Prostate gland (tissue), 2 donors: ENCODE data around the gene STK16.

Experiments
- POLR2A ChIP-seq: fragments of 450-650 bp; IDR thresholded peaks from one replicate; pipeline ENCODE4 v1.6.1; 2016; ENCODE audit warnings: antibody characterized with exemption, mild to moderate bottlenecking
- POLR2AphosphoS5 ChIP-seq: sonication (generic); formaldehyde crosslinking; IDR thresholded peaks from one replicate; pipeline ENCODE4 v1.6.1; 2017; ENCODE audit warnings: antibody characterized with exemption
- TF ChIP-seq, protein P1 (sequence below), 4 experiments: fragments of 200-600 bp in 2 of 4; fragments of 450-650 bp in 2 of 4; sonication (generic) in 2 of 4; IDR thresholded peaks; 1 replicate in 3 of 4; 2 replicates in 1 of 4; pipeline ENCODE4 v1.5.1; 2016 to 2019; ENCODE audit warnings: antibody characterized with exemption in 4 of 4, mild to moderate bottlenecking in 2 of 4, moderate library complexity in 2 of 4

GRCh38 chr2:219277703-219278654 lies 32.7 kb downstream of the STK16 start:
- TF ChIP-seq POLR2AphosphoS5 = peak; percentile 81
- TF ChIP-seq POLR2A = no peak
- TF ChIP-seq, protein P1, sequence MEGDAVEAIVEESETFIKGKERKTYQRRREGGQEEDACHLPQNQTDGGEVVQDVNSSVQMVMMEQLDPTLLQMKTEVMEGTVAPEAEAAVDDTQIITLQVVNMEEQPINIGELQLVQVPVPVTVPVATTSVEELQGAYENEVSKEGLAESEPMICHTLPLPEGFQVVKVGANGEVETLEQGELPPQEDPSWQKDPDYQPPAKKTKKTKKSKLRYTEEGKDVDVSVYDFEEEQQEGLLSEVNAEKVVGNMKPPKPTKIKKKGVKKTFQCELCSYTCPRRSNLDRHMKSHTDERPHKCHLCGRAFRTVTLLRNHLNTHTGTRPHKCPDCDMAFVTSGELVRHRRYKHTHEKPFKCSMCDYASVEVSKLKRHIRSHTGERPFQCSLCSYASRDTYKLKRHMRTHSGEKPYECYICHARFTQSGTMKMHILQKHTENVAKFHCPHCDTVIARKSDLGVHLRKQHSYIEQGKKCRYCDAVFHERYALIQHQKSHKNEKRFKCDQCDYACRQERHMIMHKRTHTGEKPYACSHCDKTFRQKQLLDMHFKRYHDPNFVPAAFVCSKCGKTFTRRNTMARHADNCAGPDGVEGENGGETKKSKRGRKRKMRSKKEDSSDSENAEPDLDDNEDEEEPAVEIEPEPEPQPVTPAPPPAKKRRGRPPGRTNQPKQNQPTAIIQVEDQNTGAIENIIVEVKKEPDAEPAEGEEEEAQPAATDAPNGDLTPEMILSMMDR (IDR thresholded peaks at IDR 0.05) = peak; percentile 93 to 98 (median 95)
